Stimulated activated CD8-positive, alpha-beta memory T cell treated with anti-CD3 and anti-CD28 coated beads, Interleukin-4, amount 100 ng/mL, for 4 hours (primary cell): ENCODE results near the gene DNASE1L2.
"Not testable (repeated sequence)": the region's sequence is repeated elsewhere in the genome, so short reads cannot be mapped to it uniquely, and the experiment has no call there.

Source experiments
- DNase-seq, 2 donors: peaks; one replicate each; pipeline ENCODE4 v3.0.0-alpha.2; 2020; ENCODE audit warnings: low read depth in 2 of 2, low spot score in 1 of 2

Gene DNASE1L2

DNA sequence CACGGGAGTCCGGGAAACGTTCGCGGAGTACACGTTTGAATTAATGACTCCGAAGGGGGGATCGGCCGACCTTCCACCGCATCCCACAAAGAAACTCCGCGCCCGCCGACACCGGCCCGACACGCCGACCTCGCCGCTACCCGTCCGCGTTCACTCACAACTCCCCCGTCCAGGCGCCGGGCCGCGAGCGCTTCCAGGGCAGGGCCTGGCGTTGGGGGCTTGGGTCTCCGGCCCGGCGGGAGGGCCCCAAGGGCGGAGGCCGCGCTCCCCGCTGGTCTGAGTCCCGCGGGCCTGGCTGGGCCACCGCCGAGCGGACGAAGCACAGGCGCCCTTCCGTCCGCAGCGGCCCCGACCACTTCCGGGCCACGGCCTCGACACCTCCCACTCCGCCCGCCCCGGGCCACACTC lies 31.3 kb downstream of the DNASE1L2 start:
- not testable (repeated sequence) for DNase-seq

DNA sequence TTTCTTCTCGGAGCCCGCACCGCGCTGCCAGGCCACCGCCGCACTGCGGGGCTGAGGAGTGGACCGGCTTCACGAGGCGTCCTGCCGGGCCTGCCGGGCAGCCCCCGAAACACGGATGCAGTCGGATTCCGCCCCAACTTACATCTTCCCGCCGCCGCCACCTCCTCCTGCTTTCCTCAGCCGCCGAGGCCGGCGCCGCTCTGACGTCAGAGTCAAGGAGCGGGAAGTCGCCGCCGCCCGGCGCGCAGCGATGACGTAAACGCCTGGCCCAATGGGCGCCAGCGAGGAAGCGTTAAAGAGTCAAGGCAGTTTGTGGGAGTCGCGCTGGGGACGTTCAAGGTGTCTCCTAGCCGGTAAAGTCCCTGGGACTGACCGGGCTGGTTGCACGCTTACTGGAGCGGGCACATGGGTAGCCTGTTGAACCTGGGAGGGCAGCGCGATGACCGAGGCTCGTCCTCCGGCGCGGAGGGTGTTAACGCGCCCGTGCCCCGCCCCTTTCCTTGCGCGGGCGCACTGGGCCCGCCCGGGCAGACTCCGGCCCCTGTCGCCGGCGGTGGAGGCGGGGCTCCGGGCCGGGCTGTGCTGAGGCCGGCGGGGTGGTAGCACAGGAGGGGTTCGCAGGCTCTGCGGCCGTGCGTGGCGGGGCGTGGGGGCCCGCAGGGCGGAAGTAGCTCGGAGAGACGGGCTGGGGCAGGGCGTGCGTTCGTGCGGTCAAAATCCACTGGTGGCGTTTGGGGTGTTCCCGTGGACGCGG lies 31.8 kb downstream of the DNASE1L2 start, which contains the start of gene RNPS1:
RNPS1 (minus strand) TSS at position 214 of the 754 bp plus-strand sequence. CDS start 3,483 bp downstream, outside the sequence.
- peak; percentile 91 to 92 for DNase-seq

DNA sequence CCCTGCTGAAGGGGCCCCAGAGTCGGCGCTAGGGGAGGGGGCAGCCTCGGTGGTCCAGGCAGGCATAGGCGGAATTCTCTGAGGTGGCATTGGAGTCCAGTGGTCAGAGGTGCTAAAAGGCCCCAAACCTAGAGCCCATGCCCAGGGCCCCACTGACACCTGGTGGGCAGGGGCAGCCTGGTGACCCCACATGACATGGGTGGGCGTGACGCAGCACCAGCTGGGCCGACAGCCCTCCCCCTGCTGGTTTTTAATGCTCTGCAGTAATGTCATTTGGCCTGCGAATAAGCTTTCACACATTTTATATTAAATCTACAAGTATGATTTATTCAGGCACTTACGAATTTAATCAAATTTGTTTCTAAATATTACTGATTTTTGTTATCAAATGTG lies 33.8 kb downstream of the DNASE1L2 start:
- no peak for DNase-seq

DNA sequence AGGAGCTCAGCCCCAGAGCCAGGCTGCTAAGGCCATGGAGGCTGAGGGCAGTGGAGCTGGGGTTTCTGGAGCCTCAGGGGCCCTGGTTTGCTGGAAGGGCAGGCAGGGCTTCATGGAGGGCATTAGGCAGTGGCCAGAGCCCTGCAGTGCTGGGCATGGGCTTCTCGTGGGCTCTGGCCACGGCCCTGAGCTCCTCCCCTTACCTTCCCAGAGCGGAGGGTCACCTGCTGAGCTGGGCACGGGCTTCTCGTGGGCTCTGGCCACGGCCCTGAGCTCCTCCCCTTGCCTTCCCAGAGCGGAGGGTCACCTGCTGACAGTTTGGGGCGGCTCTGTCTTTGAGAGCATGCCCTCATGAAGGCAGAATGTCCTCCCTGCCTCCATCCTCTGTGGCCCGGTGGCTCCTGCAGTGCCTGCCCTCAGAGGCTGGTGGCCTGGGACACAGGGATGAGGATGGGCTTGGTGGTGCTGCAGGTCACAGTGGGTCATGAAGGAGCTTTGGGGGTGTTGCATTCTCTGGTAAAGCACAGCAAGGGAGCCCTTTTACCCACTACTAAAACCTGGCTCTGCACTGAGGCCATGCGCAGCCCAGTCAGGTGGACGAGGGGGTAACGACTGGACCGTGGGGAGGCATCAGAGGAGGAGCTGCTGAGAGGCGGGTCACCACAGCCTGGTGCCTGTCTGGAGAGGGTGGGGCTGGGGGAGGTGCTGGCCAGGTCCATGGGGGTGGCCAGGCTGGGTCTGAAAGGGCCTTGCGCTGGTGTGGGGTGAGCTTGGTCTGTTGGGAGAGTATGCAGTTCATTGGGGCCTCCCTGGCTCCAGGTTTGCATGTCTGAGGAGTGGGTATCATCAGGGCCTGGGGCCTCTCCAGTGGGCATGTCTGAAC lies 34.6 kb downstream of the DNASE1L2 start:
- DNase-seq: no peak

DNA sequence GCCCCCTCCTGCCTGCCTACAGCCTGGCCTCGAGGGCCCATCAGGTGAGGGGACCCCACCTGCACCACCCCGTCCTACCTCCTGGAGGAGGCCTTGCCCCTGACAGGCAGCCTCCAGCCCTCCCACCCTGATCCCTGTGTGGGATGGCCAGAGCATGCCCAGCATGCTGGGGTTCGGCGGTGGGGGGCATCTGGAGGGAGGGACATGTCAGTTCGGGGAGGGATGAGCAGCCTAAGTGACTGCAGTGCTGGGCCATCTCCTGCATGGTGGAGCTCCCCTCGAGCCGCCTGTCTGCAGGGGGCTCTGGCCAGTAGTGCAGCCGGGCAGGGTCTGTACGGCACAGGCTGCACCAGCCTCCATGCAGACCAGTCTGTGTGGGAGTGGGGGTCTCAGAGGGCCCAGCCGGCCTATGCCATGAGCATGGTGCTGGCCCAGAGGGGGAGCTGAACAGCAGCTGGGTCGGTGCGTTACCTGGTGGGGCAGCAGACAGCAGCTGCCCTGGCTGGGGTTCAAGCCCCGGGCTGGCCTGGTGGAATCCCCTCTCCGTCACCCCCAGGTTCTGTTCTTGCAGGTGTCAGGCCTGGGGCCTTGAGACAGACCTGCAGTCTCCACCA lies 35.7 kb downstream of the DNASE1L2 start:
- DNase-seq: no peak

DNA sequence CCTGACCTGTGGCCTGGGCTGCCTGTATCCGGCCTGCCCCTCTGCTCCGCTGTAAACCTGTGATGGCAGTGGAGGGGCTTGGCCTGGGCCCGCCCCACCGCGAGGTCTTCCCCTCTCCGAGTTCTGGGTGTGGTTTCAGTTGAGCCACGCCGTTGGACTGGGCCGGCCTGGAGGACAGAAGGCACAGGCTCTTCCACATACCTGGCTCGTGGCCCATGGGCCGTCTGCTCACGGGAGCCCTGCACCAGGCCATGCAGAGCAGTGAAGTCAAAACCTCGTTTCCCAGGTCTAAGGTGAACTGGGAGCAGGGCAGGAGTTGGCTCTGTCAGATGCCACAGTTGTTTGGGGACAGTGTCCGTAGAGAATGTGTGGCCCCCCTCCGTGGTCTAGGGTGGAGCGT lies 37.2 kb downstream of the DNASE1L2 start:
- no peak for DNase-seq

DNA sequence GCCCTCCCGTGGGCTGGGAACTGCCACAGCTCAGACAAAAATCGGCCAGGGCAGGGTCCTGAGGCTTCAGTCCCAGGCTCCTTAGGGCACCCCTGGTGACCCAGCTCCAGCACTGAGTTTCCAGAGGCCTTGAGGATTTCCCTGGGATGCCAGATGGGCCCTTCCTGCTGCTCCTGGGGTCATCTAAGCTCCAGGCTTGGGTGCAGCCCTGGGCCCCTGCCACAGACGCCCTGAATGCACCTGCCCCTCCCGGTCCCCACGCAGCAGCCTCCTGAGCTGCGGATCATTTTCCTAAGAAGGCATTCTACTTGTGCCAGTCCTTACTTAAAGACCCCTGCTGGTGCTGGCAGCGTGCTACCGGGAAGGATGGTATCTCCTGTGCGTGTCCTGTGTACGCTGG lies 37.7 kb downstream of the DNASE1L2 start:
- DNase-seq: no peak

DNA sequence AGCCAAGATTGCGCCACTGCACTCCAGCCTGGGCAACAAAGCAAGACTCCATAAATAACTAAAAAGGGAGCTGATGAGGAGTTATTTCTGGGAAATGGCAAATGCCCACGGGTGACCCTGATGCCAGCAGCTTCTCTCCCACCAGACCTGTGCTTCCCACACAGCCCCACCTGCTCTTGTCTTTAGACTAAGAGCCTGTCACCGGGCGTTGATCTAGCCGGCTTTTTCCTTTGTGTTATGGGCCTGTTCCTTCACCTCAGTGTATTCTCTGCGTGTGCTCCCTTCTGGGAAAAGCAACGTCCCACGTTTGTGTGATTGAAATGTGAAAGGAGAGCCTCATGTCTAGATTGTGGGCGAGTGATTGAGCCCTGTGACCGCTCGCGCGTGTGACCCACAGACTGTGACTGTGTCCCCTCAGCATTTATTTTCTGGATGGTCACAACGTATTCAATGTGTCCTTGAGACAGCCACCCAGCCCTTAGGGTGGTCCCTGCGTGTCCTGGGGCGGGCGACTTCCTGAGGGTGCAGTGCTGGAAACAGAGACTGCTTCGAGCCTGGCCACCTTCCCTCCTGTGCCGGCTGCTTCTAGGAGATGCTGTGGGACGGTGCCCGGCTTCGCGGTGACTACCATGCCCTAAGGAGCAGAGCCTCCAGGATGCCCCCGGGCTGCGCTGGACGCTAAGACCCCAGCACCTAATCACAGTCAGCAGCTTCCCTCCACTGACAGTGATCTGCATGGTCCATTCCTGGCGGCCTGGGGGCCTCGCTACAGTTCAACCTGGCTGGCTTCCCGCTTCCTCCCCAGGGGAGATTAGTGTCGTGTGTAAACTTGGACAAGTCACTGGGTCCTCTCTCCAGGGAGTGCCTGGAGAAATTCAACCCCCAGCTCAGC lies 39.5 kb downstream of the DNASE1L2 start:
- DNase-seq: no peak

DNA sequence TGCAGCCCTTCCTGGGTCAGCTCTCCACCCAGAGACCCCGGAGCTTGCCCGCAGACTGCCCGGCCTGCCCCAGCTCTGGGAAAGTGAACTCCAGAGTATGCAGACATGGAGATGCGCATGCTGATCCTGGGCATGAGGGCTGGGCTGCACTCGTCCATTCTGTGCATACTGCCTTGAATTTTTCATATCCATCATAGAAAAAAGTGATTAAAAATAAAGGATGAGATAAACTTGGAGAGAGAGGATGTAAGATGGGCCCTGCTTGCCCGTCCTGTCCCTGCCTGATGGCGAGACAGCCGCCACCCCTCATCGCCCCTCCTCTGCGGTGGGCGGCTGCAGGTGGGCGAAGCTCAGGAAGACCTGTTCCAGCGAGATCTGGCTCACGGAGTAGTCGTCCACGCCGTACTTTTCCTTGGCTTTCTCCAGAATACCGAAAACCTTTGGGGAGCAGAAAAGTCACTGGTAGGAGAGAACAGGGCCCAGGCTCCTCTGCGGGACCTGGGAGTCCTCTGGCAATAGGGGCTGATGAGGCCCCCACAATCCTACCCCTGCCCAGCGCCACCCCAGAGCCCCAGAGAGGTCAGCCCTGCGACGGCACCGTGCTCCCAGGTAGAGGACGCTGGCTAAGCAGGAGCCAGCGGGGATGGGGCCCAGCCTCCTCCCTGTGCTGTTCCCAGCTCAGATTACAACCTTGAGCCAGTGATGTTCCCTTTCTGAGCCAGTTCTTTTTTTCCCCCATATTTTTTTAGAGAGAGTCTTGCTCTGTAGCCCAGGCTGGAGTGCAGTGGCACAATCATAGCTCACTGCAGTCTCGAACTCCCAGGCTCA lies 40.3 kb downstream of the DNASE1L2 start:
- DNase-seq: no peak

DNA sequence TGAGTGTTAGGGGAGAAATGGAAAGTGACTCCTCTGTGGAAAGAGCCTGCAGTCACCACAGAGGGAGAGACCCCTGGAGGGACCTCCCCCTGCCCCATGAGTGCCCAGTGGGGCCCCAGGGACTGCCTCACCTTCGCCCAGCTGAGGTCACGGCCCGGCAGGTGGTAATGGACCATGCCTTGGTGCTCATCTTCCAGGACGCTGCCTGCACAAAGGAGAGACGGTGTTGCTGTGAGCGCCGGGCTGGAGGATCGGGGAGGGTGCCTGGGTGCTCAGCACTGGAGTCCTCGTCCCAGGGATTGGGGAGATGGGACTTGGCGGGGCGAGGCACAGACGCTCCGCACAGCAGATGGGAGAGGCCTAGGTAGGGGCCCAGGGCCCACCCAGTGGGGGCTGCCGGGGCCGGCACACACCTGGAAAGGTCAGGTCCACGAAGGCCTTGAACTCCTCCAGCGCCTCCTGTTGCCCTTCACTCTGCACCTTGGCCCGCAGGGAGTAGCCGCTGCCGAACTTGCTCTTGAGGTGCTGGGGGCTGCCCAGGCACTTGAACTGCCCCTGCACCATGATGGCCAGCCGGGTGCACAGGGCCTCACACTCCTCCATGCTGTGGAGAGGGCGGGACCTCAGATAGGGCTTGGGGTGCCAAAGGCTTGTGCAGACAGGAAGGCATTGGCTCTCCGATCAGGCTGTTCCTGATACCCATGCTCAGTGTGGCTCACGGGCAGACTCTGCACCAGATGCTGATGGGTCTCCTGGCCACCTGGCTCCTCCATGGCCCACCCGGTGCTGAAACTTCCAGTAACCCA lies 41.4 kb downstream of the DNASE1L2 start:
- no peak for DNase-seq

DNA sequence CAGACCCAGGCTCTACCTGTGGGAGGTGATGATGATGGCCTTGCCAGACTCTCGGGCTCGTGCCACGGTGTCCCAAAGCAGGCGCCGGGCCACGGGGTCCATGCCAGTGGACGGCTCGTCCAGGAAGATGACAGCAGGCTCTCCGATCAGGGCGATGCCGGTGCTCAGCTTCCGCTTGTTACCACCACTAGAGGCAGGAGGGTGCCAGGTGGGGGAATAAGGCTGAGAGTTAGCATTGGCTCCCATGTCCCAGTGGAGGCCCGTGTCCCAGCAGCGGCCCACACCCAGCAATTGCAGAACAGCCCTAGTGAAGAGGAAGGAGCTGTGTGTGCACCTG lies 42.0 kb downstream of the DNASE1L2 start:
- no peak for DNase-seq

DNA sequence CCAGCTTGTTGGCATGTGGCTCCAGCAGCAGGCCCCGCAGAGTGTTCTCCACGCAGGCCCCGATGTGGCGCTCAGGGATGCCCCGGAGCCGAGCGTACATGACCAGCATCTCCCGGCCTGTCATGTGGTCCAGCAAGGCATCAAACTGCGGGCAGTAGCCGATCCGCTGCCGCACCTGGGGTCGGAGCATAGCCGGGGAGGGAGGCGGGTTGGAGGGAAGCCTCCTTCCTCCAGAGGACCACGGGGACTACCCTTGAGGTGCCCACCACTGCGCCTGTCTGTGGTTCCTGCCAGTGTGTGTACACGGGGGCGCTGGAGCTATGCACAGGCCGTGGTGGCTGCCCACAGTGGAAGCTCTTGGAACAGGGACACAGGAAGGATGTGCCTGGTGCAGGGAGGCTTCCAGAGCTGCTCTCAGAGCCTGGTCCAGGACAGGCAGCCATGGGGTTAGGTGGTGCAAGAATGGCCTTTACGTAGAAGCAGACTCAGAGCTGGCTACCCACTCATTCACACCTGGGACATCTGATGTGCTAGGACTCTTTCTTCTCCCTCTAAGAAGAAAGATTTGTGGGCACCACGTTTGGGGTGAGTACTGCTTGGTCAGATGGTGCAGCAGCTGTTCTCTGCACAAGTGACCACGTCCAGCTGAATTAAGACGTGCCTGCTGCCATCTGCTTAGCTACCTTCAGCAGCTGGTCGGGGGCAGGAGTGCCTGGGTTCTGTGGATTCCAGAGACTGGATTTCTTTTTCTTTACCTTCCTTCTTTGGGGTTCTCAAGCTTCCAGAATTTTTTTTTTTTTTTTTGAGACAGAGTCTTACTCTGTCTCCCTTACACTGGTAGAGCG lies 42.9 kb downstream of the DNASE1L2 start:
- no peak for DNase-seq

DNA sequence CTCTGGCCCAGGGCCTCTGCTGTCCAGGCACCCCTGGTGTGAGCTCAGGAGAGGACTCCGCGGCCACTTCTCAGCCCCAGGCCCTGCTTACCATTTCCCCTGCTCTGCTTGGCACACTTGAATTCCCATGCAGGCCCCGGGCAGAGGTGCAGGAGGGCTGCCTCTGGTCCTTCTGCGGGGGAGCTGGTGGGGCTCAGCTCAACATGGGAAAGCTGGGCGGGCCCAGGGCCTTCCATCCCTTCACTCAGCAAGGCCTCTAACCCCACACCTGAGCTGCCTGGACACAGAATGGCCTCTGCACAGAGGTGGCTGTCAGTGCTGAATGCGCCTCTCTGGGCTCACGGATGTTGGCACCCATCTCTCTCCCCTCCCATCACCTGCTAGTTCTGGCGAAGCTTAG lies 44.2 kb downstream of the DNASE1L2 start:
- no peak for DNase-seq

DNA sequence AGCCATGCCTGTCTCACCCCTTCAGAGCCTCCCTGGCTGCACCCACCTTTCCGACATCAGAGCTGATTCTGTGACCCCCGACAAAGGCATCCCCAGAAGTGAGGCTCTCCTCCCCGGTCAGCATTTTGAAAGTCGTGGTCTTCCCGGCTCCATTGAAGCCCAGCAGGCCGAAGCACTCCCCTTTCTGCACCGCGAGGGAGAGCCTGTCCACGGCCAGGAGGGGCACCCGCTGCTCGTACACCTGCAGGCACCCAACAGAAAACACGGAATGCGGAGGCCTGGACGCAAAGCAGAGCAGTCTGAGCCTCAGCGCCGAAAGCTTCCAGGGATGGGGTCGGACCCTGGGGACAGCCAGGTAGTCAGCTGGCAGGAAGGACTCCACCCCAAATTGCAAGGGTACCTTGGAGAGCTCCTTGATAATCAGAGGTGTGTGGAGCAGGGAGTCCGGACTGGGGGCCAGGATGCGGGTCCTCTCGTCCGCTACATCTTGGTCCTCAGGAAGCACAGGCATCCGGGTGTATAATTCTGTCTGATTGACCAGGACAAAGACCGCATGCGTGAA lies 44.8 kb downstream of the DNASE1L2 start:
- DNase-seq: no peak

DNA sequence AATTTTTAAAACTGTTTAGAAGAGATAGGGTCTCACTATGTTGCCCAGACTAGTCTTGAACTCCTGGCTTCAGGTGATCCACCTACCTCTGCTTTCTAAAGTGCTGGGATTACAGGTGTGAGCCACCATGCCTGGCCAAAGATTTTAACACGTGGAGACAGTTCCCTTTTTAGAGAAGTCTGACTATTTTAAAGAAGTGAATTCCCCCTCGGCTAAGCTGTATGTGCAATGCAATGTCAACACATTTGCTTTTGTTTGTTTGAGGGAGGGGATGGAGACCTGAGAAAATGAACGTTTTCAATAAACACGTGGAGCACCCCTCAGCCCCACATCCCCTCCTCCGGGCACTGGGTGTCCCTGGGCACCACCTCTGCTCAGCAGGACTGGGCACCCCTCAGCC lies 46.0 kb downstream of the DNASE1L2 start:
- DNase-seq: no peak

DNA sequence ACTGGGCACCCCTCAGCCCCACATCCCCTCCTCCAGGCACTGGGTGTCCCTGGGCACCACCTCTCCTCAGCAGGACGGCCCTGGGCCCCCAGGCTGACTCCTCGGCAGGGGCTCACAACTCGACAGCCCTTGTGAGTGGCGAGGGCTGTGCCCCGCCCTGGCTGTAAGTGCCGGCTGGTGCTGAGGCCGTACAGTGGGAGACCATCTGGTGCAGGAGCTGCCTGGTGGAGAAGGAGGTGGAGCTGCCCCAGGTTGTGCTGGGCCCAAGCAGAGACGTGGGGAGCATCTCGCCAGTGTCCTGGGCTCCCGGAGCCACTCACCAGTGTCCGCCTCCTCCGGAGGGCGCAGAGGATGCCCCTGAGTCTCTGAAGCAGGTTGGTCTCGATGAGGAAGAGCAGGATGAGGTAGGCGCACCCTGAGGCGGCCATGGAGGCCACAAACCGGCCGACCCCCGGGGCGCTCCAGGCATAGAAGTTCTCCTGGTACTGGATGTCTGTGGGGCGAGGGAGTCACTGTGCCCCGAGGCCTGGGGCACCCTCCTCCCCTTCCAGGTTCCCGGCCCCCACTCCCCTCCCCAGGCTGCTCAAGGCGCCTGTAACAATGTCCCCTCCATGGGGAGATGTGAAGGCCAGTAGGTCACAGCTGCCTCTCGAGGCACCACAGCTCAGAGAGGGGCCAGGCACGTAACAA lies 46.8 kb downstream of the DNASE1L2 start:
- no peak for DNase-seq

DNA sequence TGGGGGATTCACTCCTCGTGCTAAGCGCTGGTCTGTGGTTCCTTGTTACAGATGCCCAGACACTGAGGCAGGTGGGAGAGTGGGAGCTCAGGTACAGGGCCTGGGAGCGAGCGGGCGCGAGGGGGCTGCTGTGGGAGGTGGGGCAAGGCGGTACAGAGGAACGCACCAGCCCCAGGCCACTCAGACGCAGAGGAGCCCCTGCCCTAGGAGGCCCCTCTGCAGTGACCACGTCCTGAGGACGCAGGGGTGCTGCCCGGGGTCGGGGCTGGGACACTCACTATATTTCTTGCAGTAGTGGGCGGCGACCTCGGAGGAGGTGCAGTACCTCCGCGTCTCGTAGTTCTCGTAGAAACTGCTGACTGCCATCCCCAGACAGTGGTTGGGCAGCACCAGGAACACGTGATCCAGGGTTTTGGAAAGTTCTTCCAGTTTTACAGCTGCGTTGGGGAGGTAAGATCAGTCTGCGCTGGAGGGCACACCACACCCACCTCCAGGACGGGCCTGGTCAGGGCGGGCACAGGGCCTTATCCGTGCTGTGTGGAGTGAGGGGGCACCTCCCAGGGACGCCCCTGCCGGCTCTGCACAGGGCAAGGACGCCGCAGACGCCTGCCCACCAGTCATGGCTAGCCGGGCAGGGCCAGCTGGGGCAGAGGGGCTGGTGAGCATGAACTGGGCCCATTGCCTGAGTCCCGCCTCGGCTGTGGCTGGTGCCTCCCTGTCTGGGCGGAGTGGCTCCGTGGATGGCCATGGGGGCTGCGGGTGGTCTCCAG lies 47.9 kb downstream of the DNASE1L2 start:
- DNase-seq: no peak
